OCI-LY1 (cell line): ENCODE measurements around the gene ITFG1.
"Not testable (repeated sequence)": the region's sequence is repeated elsewhere in the genome, so short reads cannot be mapped to it uniquely, and the experiment has no call there.

ENCODE experiments used
- H2AFZ ChIP-seq: fragments of 200-600 bp; sonication (generic), shearing (Covaris generic); 2 replicates; pipeline ENCODE4 v1.6.0; 2014; ENCODE audit warnings: antibody characterized with exemption, mild to moderate bottlenecking, low read length
- H3F3A ChIP-seq: fragments of 200-600 bp; sonication (generic), shearing (Covaris generic); 2 replicates; pipeline ENCODE4 v1.6.0; 2014; ENCODE audit warnings: mild to moderate bottlenecking, antibody characterized with exemption, low read length, moderate library complexity; ENCODE audit not compliant: insufficient read depth
- H3K27ac ChIP-seq: fragments of 200-600 bp; sonication (generic); 2 replicates; pipeline ENCODE4 v1.5.1; 2014; ENCODE audit warnings: low read length, mixed run types, mild to moderate bottlenecking, low read depth; ENCODE audit not compliant: poor library complexity, severe bottlenecking
- H3K27me3 ChIP-seq: fragments of 200-600 bp; sonication (generic); 2 replicates; pipeline ENCODE4 v1.6.0; 2014; ENCODE audit warnings: antibody characterized with exemption, mild to moderate bottlenecking, low read length, moderate library complexity; ENCODE audit not compliant: insufficient read depth
- H3K36me3 ChIP-seq: fragments of 200-600 bp; sonication (generic); 2 replicates; pipeline ENCODE4 v1.6.1; 2014; ENCODE audit warnings: mild to moderate bottlenecking, antibody characterized with exemption, low read length, moderate library complexity, mixed read lengths; ENCODE audit not compliant: insufficient read depth
- H3K4me1 ChIP-seq: fragments of 200-600 bp; sonication (generic); 2 replicates; pipeline ENCODE4 v1.5.1; 2014; ENCODE audit warnings: mild to moderate bottlenecking, low read length, moderate library complexity; ENCODE audit not compliant: insufficient read depth, severe bottlenecking
- H3K4me2 ChIP-seq: fragments of 200-600 bp; sonication (generic), shearing (Covaris generic); 2 replicates; pipeline ENCODE4 v1.6.1; 2014; ENCODE audit warnings: low read length
- H3K4me3 ChIP-seq: fragments of 200-600 bp; sonication (generic); 2 replicates; pipeline ENCODE4 v1.5.1; 2014; ENCODE audit warnings: low read length, low read depth, mild to moderate bottlenecking, mixed read lengths; ENCODE audit not compliant: poor library complexity, severe bottlenecking
- H3K79me2 ChIP-seq: fragments of 200-600 bp; shearing (Covaris generic); 2 replicates; pipeline ENCODE4 v1.6.1; 2016; ENCODE audit warnings: mixed run types, low read length, mixed read lengths; ENCODE audit not compliant: insufficient read depth
- H3K9ac ChIP-seq: fragments of 200-600 bp; sonication (generic), shearing (Covaris generic); 2 replicates; pipeline ENCODE4 v1.6.1; 2014; ENCODE audit warnings: mild to moderate bottlenecking, low read length, mixed read lengths
- H3K9me2 ChIP-seq: fragments of 200-600 bp; sonication (generic), shearing (Covaris generic); 2 replicates; pipeline ENCODE4 v1.6.1; 2014; ENCODE audit warnings: low read depth, mild to moderate bottlenecking, low read length, mixed read lengths
- H3K9me3 ChIP-seq: fragments of 200-600 bp; shearing (Covaris generic); 2 replicates; pipeline ENCODE4 v1.6.1; 2014; ENCODE audit warnings: low read length, mixed read lengths
- H4K20me1 ChIP-seq: fragments of 200-600 bp; sonication (generic), shearing (Covaris generic); 2 replicates; pipeline ENCODE4 v1.6.0; 2016; ENCODE audit warnings: mild to moderate bottlenecking, low read length; ENCODE audit not compliant: insufficient read depth
- EZH2 ChIP-seq: fragments of 200-600 bp; sonication (generic), shearing (Covaris generic); IDR thresholded peaks from 2 replicates; pipeline ENCODE4 v1.8.0; 2017; ENCODE audit warnings: borderline replicate concordance, mixed run types, mild to moderate bottlenecking, antibody characterized with exemption, low read length, moderate library complexity, mixed read lengths
- TF ChIP-seq, protein P1 (sequence below): fragments of 200-600 bp; sonication (generic), shearing (Covaris generic); IDR thresholded peaks from 2 replicates; pipeline ENCODE4 v1.5.1; 2017; ENCODE audit warnings: mild to moderate bottlenecking, antibody characterized with exemption, low read length, moderate library complexity, mixed read lengths

Gene ITFG1

DNA sequence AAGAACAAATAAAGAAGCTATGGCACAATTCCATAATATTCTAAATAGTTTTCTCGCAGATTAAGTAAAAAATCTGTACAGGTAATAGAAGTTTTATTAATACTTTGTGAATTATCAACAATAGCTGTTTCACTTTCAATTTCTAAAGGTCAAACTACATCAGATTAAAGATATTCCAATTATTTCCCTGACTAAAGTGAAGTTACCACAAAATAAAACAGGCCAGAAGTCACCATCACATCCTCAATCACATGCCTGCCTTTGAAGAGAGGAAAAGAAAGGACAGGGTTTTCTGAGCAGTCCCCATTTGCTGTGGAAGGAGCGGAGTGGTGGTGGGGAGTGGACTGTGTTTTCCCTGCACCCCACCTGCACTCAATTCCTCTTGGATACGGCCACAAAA lies 11.1 kb downstream of the ITFG1 start:
- Histone ChIP-seq H3K4me2 (no peak overlapping the region), H3K79me2 (peaks cover 21% of the 10 kb centered on the region), H3K9ac (no peak overlapping the region), H3K9me3 (no peaks in the 10 kb centered on the region), H4K20me1 (no peaks in the 10 kb centered on the region), H3K4me3 (no peak overlapping the region), H3K27me3 (no peaks in the 10 kb centered on the region), H3K36me3 (peaks cover 88% of the 10 kb centered on the region), H3K9me2 (no peaks in the 10 kb centered on the region), H3K27ac (no peak overlapping the region), H3K4me1 (no peaks in the 10 kb centered on the region), H2AFZ (no peak overlapping the region), H3F3A (no peaks in the 10 kb centered on the region)
- TF ChIP-seq EZH2 = no peak
- TF ChIP-seq, protein P1, sequence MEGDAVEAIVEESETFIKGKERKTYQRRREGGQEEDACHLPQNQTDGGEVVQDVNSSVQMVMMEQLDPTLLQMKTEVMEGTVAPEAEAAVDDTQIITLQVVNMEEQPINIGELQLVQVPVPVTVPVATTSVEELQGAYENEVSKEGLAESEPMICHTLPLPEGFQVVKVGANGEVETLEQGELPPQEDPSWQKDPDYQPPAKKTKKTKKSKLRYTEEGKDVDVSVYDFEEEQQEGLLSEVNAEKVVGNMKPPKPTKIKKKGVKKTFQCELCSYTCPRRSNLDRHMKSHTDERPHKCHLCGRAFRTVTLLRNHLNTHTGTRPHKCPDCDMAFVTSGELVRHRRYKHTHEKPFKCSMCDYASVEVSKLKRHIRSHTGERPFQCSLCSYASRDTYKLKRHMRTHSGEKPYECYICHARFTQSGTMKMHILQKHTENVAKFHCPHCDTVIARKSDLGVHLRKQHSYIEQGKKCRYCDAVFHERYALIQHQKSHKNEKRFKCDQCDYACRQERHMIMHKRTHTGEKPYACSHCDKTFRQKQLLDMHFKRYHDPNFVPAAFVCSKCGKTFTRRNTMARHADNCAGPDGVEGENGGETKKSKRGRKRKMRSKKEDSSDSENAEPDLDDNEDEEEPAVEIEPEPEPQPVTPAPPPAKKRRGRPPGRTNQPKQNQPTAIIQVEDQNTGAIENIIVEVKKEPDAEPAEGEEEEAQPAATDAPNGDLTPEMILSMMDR = no peak

DNA sequence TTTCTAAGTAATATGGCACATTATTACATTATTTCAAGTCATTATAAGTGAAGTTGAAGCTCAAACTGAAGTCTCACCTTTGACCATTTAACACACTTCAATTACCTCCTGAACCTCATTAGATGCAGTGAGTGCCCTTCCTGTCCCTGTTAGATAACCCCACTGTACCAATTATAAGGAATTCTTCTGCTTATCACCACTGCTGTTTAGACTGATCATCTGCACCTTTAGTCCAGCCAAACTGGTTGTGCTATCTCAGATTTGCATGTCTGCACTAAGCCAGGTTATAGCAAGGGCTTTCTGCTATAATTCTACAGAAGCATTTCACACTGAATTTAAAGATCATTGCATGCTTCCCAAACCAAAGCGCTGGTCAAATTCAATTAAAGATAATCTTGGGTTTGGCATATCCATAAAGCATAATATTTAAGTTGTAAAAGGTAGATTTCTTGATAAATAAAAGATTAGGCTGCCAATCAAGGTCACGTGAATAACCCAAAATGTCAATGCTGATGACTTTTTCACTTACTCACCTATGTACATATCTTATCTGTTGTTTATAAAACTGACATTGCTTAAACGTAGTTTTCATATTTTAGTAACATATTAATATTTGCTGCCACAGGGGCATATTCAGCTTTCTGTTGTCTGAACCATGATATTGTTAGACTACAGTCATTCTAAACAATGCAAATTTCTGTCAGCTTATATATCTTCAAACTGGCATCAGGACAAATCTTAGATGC lies 11.9 kb downstream of the ITFG1 start:
- Histone ChIP-seq H2AFZ (no peak overlapping the region), H3K9me2 (no peaks in the 10 kb centered on the region)

DNA sequence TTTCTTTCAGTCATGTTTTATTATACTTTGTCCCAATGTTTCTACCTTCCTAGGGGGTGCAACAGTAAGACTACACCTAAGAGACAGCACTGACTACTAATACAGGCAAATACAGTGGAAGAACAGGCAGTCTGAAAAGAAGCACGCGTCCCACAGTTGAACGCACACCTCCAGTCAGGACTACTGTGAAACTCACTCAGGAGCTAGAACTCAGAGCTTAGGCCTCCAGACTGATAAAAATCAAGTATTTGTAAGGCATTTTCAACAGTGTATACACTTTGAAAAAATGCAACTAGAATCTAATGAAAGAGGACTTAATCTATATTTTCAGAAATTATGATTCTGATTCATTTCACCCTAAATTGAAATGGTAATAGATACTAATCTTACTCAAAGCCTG lies 14.4 kb downstream of the ITFG1 start:
- Histone ChIP-seq H3K27me3 (no peaks in the 10 kb centered on the region), H4K20me1 (no peaks in the 10 kb centered on the region), H3K4me2 (no peak overlapping the region), H3K4me3 (no peak overlapping the region), H3K36me3 (peaks cover 71% of the 10 kb centered on the region), H2AFZ (no peak overlapping the region), H3K79me2 (peaks cover 29% of the 10 kb centered on the region), H3F3A (no peaks in the 10 kb centered on the region), H3K4me1 (no peaks in the 10 kb centered on the region), H3K9ac (no peak overlapping the region), H3K9me2 (no peaks in the 10 kb centered on the region), H3K9me3 (no peaks in the 10 kb centered on the region), H3K27ac (no peak overlapping the region)
- no peak for TF ChIP-seq EZH2
- TF ChIP-seq, protein P1 = no peak

More for the DNA sequence above, 11.9 kb downstream of the ITFG1 start:
- Histone ChIP-seq H3F3A (no peaks in the 10 kb centered on the region), H4K20me1 (no peaks in the 10 kb centered on the region), H3K4me1 (no peaks in the 10 kb centered on the region), H3K27me3 (no peaks in the 10 kb centered on the region), H3K4me2 (no peak overlapping the region), H3K9me3 (no peaks in the 10 kb centered on the region), H3K36me3 (peaks cover 90% of the 10 kb centered on the region), H3K9ac (no peak overlapping the region), H3K27ac (no peak overlapping the region), H3K4me3 (no peak overlapping the region), H3K79me2 (peaks cover 27% of the 10 kb centered on the region)
- no peak for TF ChIP-seq EZH2
- TF ChIP-seq, protein P1 = no peak

DNA sequence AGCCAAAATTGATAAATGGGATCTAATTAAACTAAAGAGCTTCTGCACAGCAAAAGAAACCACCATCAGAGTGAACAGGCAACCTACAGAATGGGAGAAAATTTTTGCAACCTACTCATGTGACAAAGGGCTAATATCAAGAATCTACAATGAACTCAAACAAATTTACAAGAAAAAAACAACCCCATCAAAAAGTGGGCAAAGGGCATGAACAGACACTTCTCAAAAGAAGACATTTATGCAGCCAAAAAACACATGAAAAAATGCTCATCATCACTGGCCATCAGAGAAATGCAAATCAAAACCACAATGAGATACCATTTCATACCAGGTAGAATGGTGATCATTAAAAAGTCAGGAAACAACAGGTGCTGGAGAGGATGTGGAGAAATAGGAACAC lies 18.0 kb downstream of the ITFG1 start:
- H3K27ac ChIP-seq, H3F3A ChIP-seq, H3K9me3 ChIP-seq, H3K4me1 ChIP-seq, H3K4me2 ChIP-seq, H3K27me3 ChIP-seq, H3K9ac ChIP-seq, H3K4me3 ChIP-seq, H2AFZ ChIP-seq, H3K9me2 ChIP-seq, H4K20me1 ChIP-seq: not testable (repeated sequence)
- Histone ChIP-seq H3K79me2 (peaks cover 20% of the 10 kb centered on the region), H3K36me3 (peaks cover 47% of the 10 kb centered on the region)

DNA sequence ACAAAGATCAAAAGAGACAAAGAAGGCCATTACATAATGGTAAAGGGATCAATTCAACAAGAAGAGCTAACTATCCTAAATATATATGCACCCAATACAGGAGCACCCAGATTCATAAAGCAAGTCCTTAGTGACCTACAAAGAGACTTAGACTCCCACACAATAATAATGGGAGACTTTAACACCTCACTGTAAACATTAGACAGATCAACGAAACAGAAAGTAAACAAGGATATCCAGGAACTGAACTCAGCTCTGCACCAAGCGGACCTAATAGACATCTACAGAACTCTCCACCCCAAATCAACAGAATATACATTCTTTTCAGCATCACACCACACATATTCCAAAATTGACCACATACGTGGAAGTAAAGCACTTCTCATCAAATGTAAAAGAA lies 20.8 kb downstream of the ITFG1 start:
- not testable (repeated sequence) for H3K4me1 ChIP-seq, H3K27ac ChIP-seq, H3K9me3 ChIP-seq, H3K27me3 ChIP-seq, H3K9ac ChIP-seq, H3K4me2 ChIP-seq, H2AFZ ChIP-seq, H3K9me2 ChIP-seq, H3F3A ChIP-seq, H3K4me3 ChIP-seq, H4K20me1 ChIP-seq
- Histone ChIP-seq H3K36me3 (peaks cover 40% of the 10 kb centered on the region), H3K79me2 (peaks cover 21% of the 10 kb centered on the region; the same call in 1 of the 2 replicates)
